HG03439 (cell line): ENCODE data around the gene NFIC.
"Not testable (repeated sequence)": the region's sequence is repeated elsewhere in the genome, so short reads cannot be mapped to it uniquely, and the experiment has no call there.

Experiments
- ATAC-seq: cut with Tn5 transposase; IDR thresholded peaks from one replicate; pipeline ENCODE4 v1.9.1; 2021; ENCODE audit warnings: mild to moderate bottlenecking, moderate library complexity; ENCODE audit not compliant: unreplicated experiment

The NFIC gene

GRCh38 chr19:3448616-3449334 is 82.4 kb downstream of the NFIC start:
- ATAC-seq, result no peak

- ATAC-seq, result peak; percentile 51
Observed at GRCh38 chr19:3450796-3451411, 84.5 kb downstream of the NFIC start.

- no peak for ATAC-seq
Observed at GRCh38 chr19:3451451-3451866, 85.1 kb downstream of the NFIC start.

- ATAC-seq, result no peak
Observed at GRCh38 chr19:3452171-3452941, 86.0 kb downstream of the NFIC start.

- not testable (repeated sequence) for ATAC-seq
Observed at GRCh38 chr19:3452942-3453214, 86.5 kb downstream of the NFIC start.

- no peak for ATAC-seq
Observed at GRCh38 chr19:3453840-3454239, 87.5 kb downstream of the NFIC start.

GRCh38 chr19:3454656-3455392 is 88.4 kb downstream of the NFIC start:
- no peak for ATAC-seq

- ATAC-seq, result no peak
Observed at GRCh38 chr19:3455393-3455955, 89.1 kb downstream of the NFIC start.

- no peak for ATAC-seq
Observed at GRCh38 chr19:3455960-3456601, 89.7 kb downstream of the NFIC start.

- no peak for ATAC-seq
Observed at GRCh38 chr19:3456925-3457527, 90.6 kb downstream of the NFIC start.

GRCh38 chr19:3457528-3458228 is 91.3 kb downstream of the NFIC start:
- no peak for ATAC-seq

- ATAC-seq, result no peak
Observed at GRCh38 chr19:3458229-3459088, 92.1 kb downstream of the NFIC start.

- no peak for ATAC-seq
Observed at GRCh38 chr19:3459089-3459881, 92.9 kb downstream of the NFIC start.

- no peak for ATAC-seq
Observed at GRCh38 chr19:3459965-3460582, 93.7 kb downstream of the NFIC start.

- ATAC-seq, result no peak
Observed at GRCh38 chr19:3462991-3463713, 96.8 kb downstream of the NFIC start.

GRCh38 chr19:3463714-3464586 is 97.6 kb downstream of the NFIC start:
- no peak for ATAC-seq
